Measurements from ENCODE around the gene KXD1. TPM values are rescaled to one million over a fixed set of nuclear protein-coding genes. Genes with fewer than 3 reads are reported as not detected.
"Not testable (repeated sequence)": the region's sequence is repeated elsewhere in the genome, so short reads cannot be mapped to it uniquely, and the experiment has no call there.

The KXD1 gene
- total and polyA plus RNA-seq, 5 experiments from 2014 or later = 68.3 to 97.9 (median 80.2) TPM

DNA sequence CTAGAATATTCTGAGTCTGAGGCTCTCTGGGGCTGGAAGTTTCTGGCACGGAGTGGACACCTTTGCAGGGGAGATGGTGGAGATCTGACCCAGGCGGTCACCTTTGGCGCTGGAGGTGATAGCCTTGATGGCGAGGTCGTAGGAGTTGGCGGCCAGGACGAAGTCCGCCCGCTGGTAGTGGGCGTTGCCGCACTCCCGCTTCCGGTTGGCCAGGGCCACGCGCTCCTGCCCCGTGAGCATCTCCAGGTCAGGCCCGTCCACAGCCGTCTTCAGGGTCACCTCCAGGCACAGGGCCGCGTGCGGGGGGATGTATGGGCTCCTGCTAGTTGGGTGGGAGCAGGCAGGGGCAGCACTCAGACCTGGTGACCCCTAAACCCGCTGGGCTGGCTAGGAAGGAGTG, 19.6 kb upstream of the KXD1 start:
- no peak for ATAC-seq
- Mint-ChIP-seq H3K27ac (no peak overlapping the region), H3K36me3 (peaks cover 0 to 57% (median 11%) of the 10 kb centered on the region in 3 donors)

DNA sequence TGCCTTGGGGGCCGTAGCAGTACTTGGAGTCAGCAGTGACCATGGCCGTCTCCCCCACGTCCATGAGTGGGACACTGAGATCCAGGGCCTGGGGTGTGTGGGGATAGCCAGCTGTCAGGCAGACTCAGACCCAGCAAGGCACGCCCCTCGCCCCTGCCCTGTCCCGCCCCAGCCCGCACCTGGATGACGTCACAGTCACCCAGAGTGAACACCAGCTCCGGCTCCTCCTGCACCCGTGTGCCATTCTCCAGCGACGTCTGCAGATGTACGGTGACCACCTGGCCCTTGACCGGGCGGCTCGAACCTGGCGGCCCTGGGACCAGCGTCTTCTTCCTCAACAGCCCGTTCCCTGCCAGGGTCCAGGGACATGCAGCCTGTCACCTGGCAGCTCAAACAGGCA, 18.3 kb upstream of the KXD1 start:
- DNase-seq (no peak), ATAC-seq (no peak)
- H3K4me3 Mint-ChIP-seq = no peak overlapping the region
- peaks cover 0 to 52% (median 9%) of the 10 kb centered on the region in 3 donors for H3K36me3 Mint-ChIP-seq
- H3K27me3 Mint-ChIP-seq = no peaks in the 10 kb centered on the region
- no peak overlapping the region for H3K27ac Mint-ChIP-seq
- POLR2A ChIA-PET = interaction anchor here (0.7 kb wide), 1 partner anchor 83 kb away, joined by 6 read pairs; no protein-coding TSS in a partner anchor
- H3K4me1 Mint-ChIP-seq = peaks cover 12 to 28% (median 24%) of the 10 kb centered on the region in 4 donors
- no peaks in the 10 kb centered on the region for H3K9me3 Mint-ChIP-seq

More for the DNA sequence above, 19.6 kb upstream of the KXD1 start:
- DNase-seq = no peak
- Mint-ChIP-seq H3K4me3 (peak overlapping the region in 1 of 10 donors; percentile 26), H3K4me1 (peaks cover 9 to 20% (median 18%) of the 10 kb centered on the region in 4 donors), H3K9me3 (no peaks in the 10 kb centered on the region), H3K27me3 (no peaks in the 10 kb centered on the region)
- POLR2A ChIA-PET = interaction anchor here (0.9 to 1.1 kb wide), 3 partner anchors 12 to 50 kb away, joined by 3 to 4 read pairs (median 4); partner anchors contain the start of gene KXD1

DNA sequence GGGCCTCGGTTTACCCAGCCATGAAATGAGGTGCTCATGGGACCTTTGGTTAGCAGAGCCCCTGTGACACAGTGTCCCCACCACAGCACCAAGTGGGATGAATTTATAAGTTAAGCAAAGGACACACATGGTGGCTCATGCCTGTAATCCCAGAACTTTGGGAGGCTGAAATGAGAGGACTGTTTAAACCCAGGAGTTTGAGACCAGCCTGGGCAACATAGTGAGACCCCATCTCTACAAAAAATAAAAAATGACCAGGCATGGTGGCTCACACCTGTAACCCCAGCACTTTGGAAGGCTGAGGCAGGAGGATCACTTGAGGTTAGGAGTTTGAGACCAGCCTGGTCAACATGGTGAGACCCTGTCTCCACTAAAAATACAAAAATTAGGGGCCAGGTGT, 17.5 kb upstream of the KXD1 start:
- not testable (repeated sequence) for H3K27me3 Mint-ChIP-seq, ATAC-seq, H3K9me3 Mint-ChIP-seq, DNase-seq
- H3K27ac Mint-ChIP-seq = peak overlapping the region in 3 of 10 donors; percentile 18 to 69 (median 37)
- POLR2A ChIA-PET = interaction anchor here (0.7 kb wide), 1 partner anchor 117 kb away, joined by 3 read pairs; no protein-coding TSS in a partner anchor
- H3K4me1 Mint-ChIP-seq = peaks cover 11 to 31% (median 30%) of the 10 kb centered on the region in 4 donors
- peak overlapping the region in 1 of 10 donors; percentile 22 for H3K4me3 Mint-ChIP-seq
- peaks cover 0 to 49% (median 9%) of the 10 kb centered on the region in 3 donors for H3K36me3 Mint-ChIP-seq

DNA sequence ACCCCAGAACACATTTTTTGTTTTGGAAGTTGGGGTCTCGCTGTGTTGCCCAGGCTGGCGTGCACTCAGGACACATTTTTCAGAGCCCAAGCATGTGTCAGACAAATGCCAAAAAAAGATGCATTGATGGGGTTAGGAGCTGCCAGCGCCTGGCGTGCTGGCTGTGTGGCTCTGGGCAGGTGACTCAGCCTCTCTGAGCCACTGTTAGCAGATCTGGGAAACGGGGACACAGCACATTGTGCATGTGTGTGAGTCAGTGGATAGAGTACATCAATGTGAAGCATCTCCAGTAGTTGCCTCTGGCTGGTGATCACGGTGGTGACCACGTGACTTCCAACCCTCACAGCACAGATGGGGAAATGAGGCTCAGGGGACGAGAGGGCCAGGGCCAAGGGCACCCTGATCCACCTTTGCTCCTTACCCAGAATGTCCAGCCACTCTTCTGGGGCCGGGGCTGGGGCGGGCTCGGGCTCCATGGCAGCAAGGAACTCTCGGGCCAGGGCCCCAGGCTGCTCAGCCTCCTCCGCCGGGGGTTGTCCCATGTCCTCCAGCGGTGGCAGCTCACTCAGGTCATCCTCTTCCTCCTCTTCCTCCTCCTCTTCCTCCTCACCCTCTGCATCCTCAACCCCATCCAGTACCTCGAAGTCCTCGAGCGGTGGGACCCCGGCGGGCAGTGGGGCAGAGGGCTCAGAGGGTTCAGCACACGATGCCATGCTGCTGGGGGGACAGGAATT, 16.2 kb upstream of the KXD1 start:
- Mint-ChIP-seq H3K36me3 (peaks cover 0 to 38% (median 5%) of the 10 kb centered on the region in 3 donors), H3K27ac (peak overlapping the region in 9 of 10 donors; percentile 25 to 97 (median 93)), H3K9me3 (no peaks in the 10 kb centered on the region), H3K4me3 (peak overlapping the region; percentile 3 to 93 (median 60)), H3K4me1 (peaks cover 9 to 37% (median 30%) of the 10 kb centered on the region in 4 donors), H3K27me3 (no peaks in the 10 kb centered on the region)
- POLR2A ChIA-PET = interaction anchor here (1.2 to 2.1 kb wide), 8 partner anchors 10 to 72 kb away, joined by 3 to 18 read pairs (median 8); partner anchors contain the start of genes ELL, KXD1 and UBA52
- ATAC-seq (no peak), DNase-seq (no peak)

GRCh38 chr19:18541992-18542940, 15.4 kb upstream of the KXD1 start:
- Mint-ChIP-seq H3K4me1 (peaks cover 7 to 37% (median 30%) of the 10 kb centered on the region in 4 donors), H3K36me3 (peaks cover 0 to 31% (median 2%) of the 10 kb centered on the region in 3 donors)
- DNase-seq = peak in 1 of 10 donors; percentile 16

GRCh38 chr19:18542941-18543813, 14.5 kb upstream of the KXD1 start, which contains the start of gene FKBP8:
FKBP8 (minus strand) TSS chr19:18543573; CDS start chr19:18541970, 1,603 bp downstream.
- ATAC-seq (peak; percentile 98), DNase-seq (peak; percentile 85 to 96 (median 91))
- H3K27ac Mint-ChIP-seq = peak within 1 kb of the TSS; percentile 90 to 98 (median 95)
- POLR2A ChIA-PET = interaction anchor here (0.6 to 2.8 kb wide), 19 partner anchors 10 to 694 kb away, joined by 3 to 29 read pairs (median 6); partner anchors contain the start of genes ELL, KXD1, REX1BD and UBA52
- H3K4me1 Mint-ChIP-seq = peaks cover 7 to 36% (median 30%) of the 10 kb centered on the region in 4 donors
- H3K36me3 Mint-ChIP-seq = peaks cover 0 to 31% (median 2%) of the 10 kb centered on the region in 3 donors
- H3K4me3 Mint-ChIP-seq = peak within 1 kb of the TSS; percentile 86 to 94 (median 92)
- no peaks in the 10 kb centered on the region for H3K9me3 Mint-ChIP-seq
- no peaks in the 10 kb centered on the region for H3K27me3 Mint-ChIP-seq

More at GRCh38 chr19:18541992-18542940, 15.4 kb upstream of the KXD1 start:
- POLR2A ChIA-PET = interaction anchor here (0.6 to 2.1 kb wide), 14 partner anchors 9 to 693 kb away, joined by 3 to 18 read pairs (median 5); partner anchors contain the start of genes ELL, KXD1, REX1BD and UBA52
- Mint-ChIP-seq H3K27ac (peak overlapping the region; percentile 82 to 97 (median 94)), H3K9me3 (no peaks in the 10 kb centered on the region), H3K4me3 (peak overlapping the region; percentile 83 to 93 (median 89)), H3K27me3 (no peaks in the 10 kb centered on the region)
- ATAC-seq = peak; percentile 3 to 17

DNA sequence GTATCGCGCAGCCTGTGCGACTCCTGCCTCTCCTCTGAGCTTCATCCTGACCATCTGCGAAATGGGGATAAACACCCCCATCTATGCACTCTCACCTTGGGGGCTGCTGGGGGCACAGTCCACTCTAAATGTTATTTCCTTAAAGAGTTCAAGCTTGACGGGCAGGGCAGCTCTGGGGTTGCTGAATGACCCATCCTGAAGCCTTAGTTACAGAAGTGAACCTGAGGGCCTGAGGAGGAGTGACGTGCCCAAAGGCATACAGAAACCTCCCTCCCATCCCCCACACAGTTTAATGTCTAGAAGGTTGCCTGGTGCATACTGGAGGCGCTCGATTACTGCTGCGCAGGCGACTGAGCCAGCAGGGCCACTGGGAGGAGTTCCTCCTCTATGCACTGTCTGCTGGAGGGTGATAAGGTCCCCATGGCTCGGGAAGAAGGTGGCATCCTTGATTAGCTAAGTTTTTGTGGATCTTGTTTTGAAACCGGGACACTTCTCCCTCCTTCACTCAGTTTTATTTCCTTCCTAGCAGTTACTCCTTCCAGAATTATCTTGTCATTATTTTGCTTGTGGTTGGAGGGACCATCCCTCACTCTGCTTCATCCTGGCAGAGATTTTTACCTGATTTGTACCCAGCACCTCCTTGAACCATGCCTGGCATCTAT, 13.7 kb upstream of the KXD1 start:
- peaks cover 7 to 36% (median 30%) of the 10 kb centered on the region in 4 donors for H3K4me1 Mint-ChIP-seq
- peaks cover 0 to 27% (median 2%) of the 10 kb centered on the region in 3 donors for H3K36me3 Mint-ChIP-seq
- H3K4me3 Mint-ChIP-seq = peak overlapping the region; percentile 86 to 94 (median 92)
- ATAC-seq (peak; percentile 52 to 64), DNase-seq (peak in 9 of 10 donors; percentile 33 to 80 (median 57))
- H3K9me3 Mint-ChIP-seq = no peaks in the 10 kb centered on the region
- POLR2A ChIA-PET = interaction anchor here (0.8 to 2.8 kb wide), 6 partner anchors 13 to 288 kb away, joined by 4 to 29 read pairs (median 10); partner anchors contain the start of genes ELL, KXD1, REX1BD and UBA52
- H3K27me3 Mint-ChIP-seq = no peaks in the 10 kb centered on the region
- peak overlapping the region; percentile 90 to 98 (median 95) for H3K27ac Mint-ChIP-seq

DNA sequence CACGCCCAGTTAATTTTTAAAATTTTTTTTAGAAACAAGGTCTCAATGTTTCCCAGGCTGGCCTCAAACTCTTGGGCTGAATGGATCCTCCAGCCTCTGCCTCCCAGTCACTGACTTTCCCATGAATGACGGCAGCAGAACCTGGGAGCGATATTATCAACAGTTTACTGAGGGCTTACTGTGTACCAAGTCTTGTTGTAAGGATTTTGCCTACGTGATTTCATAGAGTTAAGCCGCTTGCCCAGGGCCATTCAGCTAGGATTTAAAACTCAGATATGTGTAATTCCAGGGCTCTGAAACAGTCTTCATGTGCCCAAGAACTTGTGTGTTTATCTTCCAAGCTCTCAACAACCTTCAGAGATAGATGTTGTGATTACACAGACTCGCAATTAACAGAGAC, 6.0 kb upstream of the KXD1 start:
- Mint-ChIP-seq H3K4me3 (no peak overlapping the region), H3K27ac (peak overlapping the region in 1 of 10 donors; percentile 39), H3K4me1 (no peaks in the 10 kb centered on the region), H3K9me3 (no peaks in the 10 kb centered on the region), H3K36me3 (no peaks in the 10 kb centered on the region), H3K27me3 (no peaks in the 10 kb centered on the region)
- ATAC-seq = no peak
- DNase-seq = no peak
- POLR2A ChIA-PET = no interaction called here

GRCh38 chr19:18558202-18558555, 509 bp downstream of the KXD1 start:
- Mint-ChIP-seq H3K36me3 (peaks cover 0 to 11% (median 0%) of the 10 kb centered on the region in 3 donors), H3K27ac (peak overlapping the region; percentile 89 to 99 (median 95)), H3K4me1 (peaks cover 11 to 30% (median 21%) of the 10 kb centered on the region in 4 donors), H3K4me3 (peak overlapping the region; percentile 80 to 94 (median 90)), H3K27me3 (no peaks in the 10 kb centered on the region), H3K9me3 (no peaks in the 10 kb centered on the region)
- no peak for ATAC-seq
- POLR2A ChIA-PET = interaction anchor here (0.6 to 4.1 kb wide), 19 partner anchors 9 to 361 kb away, joined by 3 to 52 read pairs (median 6); partner anchors contain the start of genes COPE, DDX49, ELL and FKBP8
- no peak for DNase-seq

- Mint-ChIP-seq H3K27me3 (no peaks in the 10 kb centered on the region), H3K4me1 (peaks cover 11 to 30% (median 21%) of the 10 kb centered on the region in 4 donors), H3K36me3 (peaks cover 0 to 16% (median 0%) of the 10 kb centered on the region in 3 donors), H3K9me3 (no peaks in the 10 kb centered on the region), H3K4me3 (peak overlapping the region; percentile 80 to 94 (median 90)), H3K27ac (peak overlapping the region; percentile 89 to 99 (median 95))
- no peak for ATAC-seq
- POLR2A ChIA-PET = interaction anchor here (0.6 to 4.1 kb wide), 17 partner anchors 8 to 361 kb away, joined by 3 to 52 read pairs (median 6); partner anchors contain the start of genes COPE, DDX49, ELL and FKBP8
- no peak for DNase-seq
These were observed 934 bp downstream of the KXD1 start for GRCh38 chr19:18558604-18559003.

Data from naive thymus-derived CD8-positive, alpha-beta T cell (primary cell).